GM06990 (cell line): ENCODE data around the gene ACSBG1.
A peak's percentile ranks its signal among the peaks of the same experiment; 100 is the strongest.

Experiments
- DNase-seq: peaks from one replicate; pipeline ENCODE4 v3.0.0-alpha.2; 2011; ENCODE audit not compliant: insufficient read length; ENCODE audit errors: extremely low read depth
- H3K27me3 ChIP-seq: replicated peaks from 2 replicates; pipeline ENCODE4 v1.6.0; 2011; ENCODE audit warnings: low read length; ENCODE audit not compliant: control insufficient read depth, insufficient read depth
- H3K36me3 ChIP-seq: 2 replicates; pipeline ENCODE4 v1.5.1; 2011; ENCODE audit warnings: low read length; ENCODE audit not compliant: control insufficient read depth, insufficient read depth
- H3K4me3 ChIP-seq: replicated peaks from 2 replicates; pipeline ENCODE4 v1.5.1; 2011; ENCODE audit warnings: low read depth, mild to moderate bottlenecking, control low read depth, low read length
- TF ChIP-seq, protein P1 (sequence below): IDR thresholded peaks from 2 replicates; pipeline ENCODE4 v1.5.1; 2011; ENCODE audit warnings: low read length, control low read depth, mild to moderate bottlenecking, inconsistent platforms; ENCODE audit not compliant: insufficient read depth, poor library complexity, severe bottlenecking

ACSBG1 gene

DNA sequence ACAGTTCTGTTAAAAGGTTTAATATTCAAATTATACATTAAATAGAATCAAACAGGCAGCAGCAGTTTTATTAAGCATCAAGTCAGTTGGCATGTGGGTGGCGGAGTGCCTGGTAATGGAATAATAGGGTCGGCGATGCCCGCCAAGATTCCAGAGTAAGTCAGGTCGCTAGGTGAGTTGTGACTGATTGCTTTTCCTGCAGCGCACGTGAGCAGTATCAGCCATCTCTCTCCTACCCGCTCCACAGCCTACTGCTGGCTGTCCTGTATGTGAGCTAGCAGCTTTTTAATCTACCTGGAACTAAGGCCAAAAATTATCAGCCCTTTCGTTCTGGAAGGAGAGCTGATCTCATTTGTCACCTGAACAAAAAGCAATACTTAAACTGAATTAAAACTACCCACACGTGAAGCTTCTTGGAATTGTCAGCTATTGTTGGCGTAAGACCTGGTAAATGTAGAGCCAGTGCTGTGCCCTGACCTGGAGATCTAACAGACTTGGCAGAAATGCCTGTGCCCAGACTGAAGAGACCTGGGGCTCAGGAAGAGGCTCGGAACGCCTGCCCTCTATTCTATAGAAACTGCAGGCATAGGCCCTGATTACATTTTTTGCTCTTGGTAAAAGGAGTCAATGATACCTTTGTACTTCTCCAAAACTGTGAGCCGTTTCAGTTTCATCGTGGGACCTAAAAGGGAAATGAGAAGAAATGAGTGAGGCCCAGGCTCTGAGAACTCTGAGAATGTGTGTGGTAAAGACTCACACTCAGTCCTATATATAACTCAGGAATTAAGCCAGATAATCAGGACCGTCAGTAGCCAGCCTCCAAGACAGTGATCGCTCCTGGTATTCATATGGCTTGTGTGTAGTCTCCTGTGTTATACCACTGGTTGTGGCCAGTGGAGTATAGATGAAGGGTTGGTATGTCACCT lies 63.3 kb downstream of the ACSBG1 start:
- TF ChIP-seq, protein P1, sequence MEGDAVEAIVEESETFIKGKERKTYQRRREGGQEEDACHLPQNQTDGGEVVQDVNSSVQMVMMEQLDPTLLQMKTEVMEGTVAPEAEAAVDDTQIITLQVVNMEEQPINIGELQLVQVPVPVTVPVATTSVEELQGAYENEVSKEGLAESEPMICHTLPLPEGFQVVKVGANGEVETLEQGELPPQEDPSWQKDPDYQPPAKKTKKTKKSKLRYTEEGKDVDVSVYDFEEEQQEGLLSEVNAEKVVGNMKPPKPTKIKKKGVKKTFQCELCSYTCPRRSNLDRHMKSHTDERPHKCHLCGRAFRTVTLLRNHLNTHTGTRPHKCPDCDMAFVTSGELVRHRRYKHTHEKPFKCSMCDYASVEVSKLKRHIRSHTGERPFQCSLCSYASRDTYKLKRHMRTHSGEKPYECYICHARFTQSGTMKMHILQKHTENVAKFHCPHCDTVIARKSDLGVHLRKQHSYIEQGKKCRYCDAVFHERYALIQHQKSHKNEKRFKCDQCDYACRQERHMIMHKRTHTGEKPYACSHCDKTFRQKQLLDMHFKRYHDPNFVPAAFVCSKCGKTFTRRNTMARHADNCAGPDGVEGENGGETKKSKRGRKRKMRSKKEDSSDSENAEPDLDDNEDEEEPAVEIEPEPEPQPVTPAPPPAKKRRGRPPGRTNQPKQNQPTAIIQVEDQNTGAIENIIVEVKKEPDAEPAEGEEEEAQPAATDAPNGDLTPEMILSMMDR: no peak
- peak; percentile 67 for DNase-seq
- Histone ChIP-seq H3K4me3 (no peak overlapping the region; the same call in 1 of the 2 replicates), H3K27me3 (no peaks in the 10 kb centered on the region), H3K36me3 (peaks cover 12% of the 10 kb centered on the region)

DNA sequence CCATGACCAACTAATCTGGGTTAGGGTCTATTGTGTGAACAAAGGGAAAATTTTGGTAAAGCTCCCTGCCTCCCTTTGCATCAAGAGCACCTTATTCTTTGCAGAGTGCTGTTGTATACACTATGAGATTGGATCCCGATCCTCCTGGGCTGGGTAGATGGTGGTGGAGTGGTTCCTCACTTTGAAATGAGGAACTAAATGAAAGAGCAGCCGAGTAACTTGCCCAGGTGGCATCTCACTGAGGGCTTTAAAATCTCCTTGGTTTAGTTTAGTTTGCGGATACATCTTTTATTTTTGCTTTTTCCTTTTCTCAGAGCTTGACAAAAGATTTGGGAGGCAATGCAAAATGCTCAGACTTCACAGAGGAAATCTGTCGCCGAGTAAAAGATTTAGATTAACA lies 65.8 kb downstream of the ACSBG1 start:
- Histone ChIP-seq H3K4me3 (no peak overlapping the region), H3K27me3 (no peaks in the 10 kb centered on the region), H3K36me3 (peaks cover 19% of the 10 kb centered on the region)
- DNase-seq: no peak
- TF ChIP-seq, protein P1: no peak

DNA sequence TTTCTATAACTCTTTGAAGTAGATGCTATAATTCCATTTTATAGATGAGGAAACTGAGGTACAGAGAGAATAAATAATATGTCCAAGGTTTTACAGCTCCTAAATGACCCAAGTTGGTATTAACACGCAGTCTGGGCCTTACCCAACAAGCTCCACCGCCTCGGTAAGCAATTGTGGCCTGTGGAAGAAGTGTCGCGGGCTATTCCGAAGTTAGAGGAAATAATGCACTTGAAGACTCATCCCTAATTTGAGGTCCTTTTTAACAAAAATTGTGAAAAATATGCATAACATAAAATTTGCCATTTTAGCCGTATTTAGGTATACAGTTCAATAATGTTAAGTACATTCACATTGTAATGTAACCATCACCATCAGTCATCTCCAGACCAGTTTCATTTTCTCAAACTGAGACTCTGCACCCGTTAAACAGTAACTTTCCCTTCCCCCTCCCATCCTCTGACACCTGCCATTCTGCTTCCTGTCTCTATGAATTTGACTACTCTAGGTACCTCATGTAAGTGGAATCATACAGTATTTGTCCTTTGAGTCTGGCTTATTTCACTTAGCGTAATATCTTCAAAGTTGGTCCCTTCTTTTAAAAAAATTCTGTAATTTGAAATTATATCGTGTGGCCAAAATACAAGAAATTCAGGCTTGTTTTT lies 67.0 kb downstream of the ACSBG1 start:
- Histone ChIP-seq H3K4me3 (no peak overlapping the region), H3K36me3 (peaks cover 15% of the 10 kb centered on the region), H3K27me3 (no peaks in the 10 kb centered on the region)
- TF ChIP-seq, protein P1: no peak
- no peak for DNase-seq

DNA sequence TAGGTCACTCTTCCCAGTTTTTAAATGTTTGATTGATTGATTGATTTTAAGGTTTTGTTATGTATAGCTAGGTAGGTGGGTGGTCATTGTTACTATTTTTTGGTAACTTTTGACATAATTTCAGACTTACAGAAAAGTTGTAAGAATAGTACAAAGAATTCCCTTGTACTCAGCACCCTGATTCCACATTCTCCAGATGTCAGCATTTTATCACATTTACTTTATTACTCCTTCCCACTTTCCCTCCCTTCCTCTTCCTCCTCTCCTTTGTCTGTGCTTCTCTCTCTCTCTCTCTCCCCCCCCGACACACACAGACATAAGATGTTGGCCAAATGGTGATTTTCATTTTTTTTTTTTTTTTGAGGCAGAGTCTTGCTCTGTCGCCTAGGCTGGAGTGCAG lies 70.4 kb downstream of the ACSBG1 start:
- TF ChIP-seq, protein P1: no peak
- no peaks in the 10 kb centered on the region for H3K27me3 ChIP-seq
- no peak for DNase-seq
- H3K4me3 ChIP-seq: no peak overlapping the region
- H3K36me3 ChIP-seq: peaks cover 29% of the 10 kb centered on the region

DNA sequence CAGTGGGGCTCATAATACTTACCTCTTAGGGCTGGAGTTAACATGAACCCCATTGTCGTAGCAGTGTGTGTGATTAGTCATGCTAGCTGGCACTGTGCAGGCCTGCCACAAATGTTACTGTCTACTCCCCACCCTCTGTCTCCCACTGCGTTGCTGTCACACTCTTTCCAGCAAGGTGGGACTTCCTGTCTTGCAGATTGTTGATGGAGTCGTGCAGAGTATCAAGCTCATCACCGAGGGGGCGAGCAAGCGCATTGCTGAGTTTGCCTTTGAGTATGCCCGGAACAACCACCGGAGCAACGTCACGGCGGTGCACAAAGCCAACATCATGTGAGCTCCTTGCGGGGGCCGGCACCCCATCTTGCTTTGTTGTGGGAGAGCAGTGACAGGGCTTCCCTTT lies 72.3 kb downstream of the ACSBG1 start:
- H3K36me3 ChIP-seq: peaks cover 28% of the 10 kb centered on the region
- DNase-seq: no peak

More for the DNA sequence above, 72.3 kb downstream of the ACSBG1 start:
- Histone ChIP-seq H3K27me3 (no peaks in the 10 kb centered on the region), H3K4me3 (no peak overlapping the region)
- TF ChIP-seq, protein P1: no peak
